H9 (cell line): ENCODE data around the gene GPR87. TPM values are rescaled to one million over a fixed set of nuclear protein-coding genes. Genes with fewer than 3 reads are reported as not detected.

Experiments used
- DNase-seq: peaks from one replicate; pipeline ENCODE4 v3.0.0-alpha.2; 2017
- H2AFZ ChIP-seq: one replicate; pipeline ENCODE4 v1.6.1; 2013; ENCODE audit warnings: mild to moderate bottlenecking, low read length, control low read depth, moderate library complexity
- H2AK5ac ChIP-seq: 2 replicates; pipeline ENCODE4 v1.6.1; 2013; ENCODE audit warnings: low read length, control low read depth, mixed read lengths; ENCODE audit not compliant: insufficient read length
- H2BK120ac ChIP-seq: one replicate; pipeline ENCODE4 v1.6.1; 2013; ENCODE audit warnings: low read depth, mild to moderate bottlenecking, low read length, control low read depth, inconsistent platforms; ENCODE audit not compliant: poor library complexity, severe bottlenecking
- H2BK12ac ChIP-seq: 2 replicates; pipeline ENCODE4 v1.6.1; 2013; ENCODE audit warnings: low read length, control low read depth, mixed read lengths, low read depth; ENCODE audit not compliant: insufficient read length
- H2BK15ac ChIP-seq: 2 replicates; pipeline ENCODE4 v1.6.1; 2013; ENCODE audit warnings: low read depth, low read length, control low read depth
- H2BK20ac ChIP-seq: one replicate; pipeline ENCODE4 v1.6.1; 2013; ENCODE audit warnings: low read depth, mild to moderate bottlenecking, low read length, control low read depth, inconsistent platforms; ENCODE audit not compliant: poor library complexity, severe bottlenecking
- H2BK5ac ChIP-seq: 2 replicates; pipeline ENCODE4 v1.6.1; 2013; ENCODE audit warnings: low read length, control low read depth, mixed read lengths; ENCODE audit not compliant: insufficient read length
- H3K14ac ChIP-seq: 2 replicates; pipeline ENCODE4 v1.6.1; 2013; ENCODE audit warnings: low read length, control low read depth; ENCODE audit not compliant: insufficient read depth
- H3K18ac ChIP-seq: 2 replicates; pipeline ENCODE4 v1.6.1; 2013; ENCODE audit warnings: low read depth, mild to moderate bottlenecking, mixed read lengths, low read length, control low read depth; ENCODE audit not compliant: insufficient read length
- H3K23ac ChIP-seq: 2 replicates; pipeline ENCODE4 v1.6.1; 2013; ENCODE audit warnings: low read length, control low read depth, mixed read lengths, low read depth; ENCODE audit not compliant: insufficient read length
- H3K23me2 ChIP-seq: 2 replicates; pipeline ENCODE4 v1.6.1; 2013; ENCODE audit warnings: low read depth, mild to moderate bottlenecking, mixed read lengths, low read length, control low read depth; ENCODE audit not compliant: insufficient read length, poor library complexity, severe bottlenecking
- H3K27ac ChIP-seq: 2 replicates; pipeline ENCODE4 v1.5.1; 2013; ENCODE audit warnings: low read length, control low read depth, mixed read lengths, low read depth; ENCODE audit not compliant: insufficient read length
- H3K27me3 ChIP-seq: 2 replicates; pipeline ENCODE4 v1.6.1; 2013; ENCODE audit warnings: low read length, control low read depth, inconsistent platforms; ENCODE audit not compliant: insufficient read depth
- H3K4ac ChIP-seq: 2 replicates; pipeline ENCODE4 v1.6.1; 2013; ENCODE audit warnings: low read depth, mild to moderate bottlenecking, control low read depth, inconsistent platforms, low read length, moderate library complexity
- H3K4me1 ChIP-seq: 2 replicates; pipeline ENCODE4 v1.6.1; 2013; ENCODE audit warnings: low read length, control low read depth, inconsistent platforms; ENCODE audit not compliant: insufficient read depth
- H3K4me2 ChIP-seq: 2 replicates; pipeline ENCODE4 v1.6.1; 2013; ENCODE audit warnings: low read length, control low read depth, mixed read lengths; ENCODE audit not compliant: insufficient read length, insufficient read depth
- H3K56ac ChIP-seq: 2 replicates; pipeline ENCODE4 v1.6.1; 2013; ENCODE audit warnings: low read depth, mild to moderate bottlenecking, mixed read lengths, low read length, control low read depth; ENCODE audit not compliant: insufficient read length
- H3K79me1 ChIP-seq: 2 replicates; pipeline ENCODE4 v1.6.1; 2013; ENCODE audit warnings: low read depth, mild to moderate bottlenecking, moderate library complexity, low read length, control low read depth, inconsistent platforms; ENCODE audit not compliant: insufficient read depth, poor library complexity, severe bottlenecking
- H3K79me2 ChIP-seq: 2 replicates; pipeline ENCODE4 v1.6.1; 2013; ENCODE audit warnings: low read length, control low read depth, inconsistent platforms; ENCODE audit not compliant: insufficient read depth
- H3K9ac ChIP-seq: 2 replicates; pipeline ENCODE4 v1.6.1; 2013; ENCODE audit warnings: low read length, control low read depth, mixed read lengths; ENCODE audit not compliant: insufficient read length; ENCODE audit errors: extremely low read depth
- H3K9me3 ChIP-seq: one replicate; pipeline ENCODE4 v1.6.1; 2013; ENCODE audit warnings: low read depth, low read length, inconsistent platforms; ENCODE audit not compliant: control insufficient read depth
- H3T11ph ChIP-seq: one replicate; pipeline ENCODE4 v1.6.1; 2013; ENCODE audit warnings: mild to moderate bottlenecking, low read length, control low read depth, inconsistent platforms
- H4K20me1 ChIP-seq: one replicate; pipeline ENCODE4 v1.6.1; 2013; ENCODE audit not compliant: control insufficient read depth, insufficient read length, insufficient read depth
- H4K5ac ChIP-seq: 2 replicates; pipeline ENCODE4 v1.6.1; 2013; ENCODE audit warnings: low read depth, mild to moderate bottlenecking, mixed read lengths, low read length, control low read depth; ENCODE audit not compliant: insufficient read length
- H4K8ac ChIP-seq: replicated peaks from 2 replicates; pipeline ENCODE4 v1.6.1; 2013; ENCODE audit warnings: low read length, control low read depth, mixed read lengths, low read depth; ENCODE audit not compliant: insufficient read length
- H4K91ac ChIP-seq: 2 replicates; pipeline ENCODE4 v1.6.1; 2013; ENCODE audit warnings: low read depth, mild to moderate bottlenecking, moderate library complexity, mixed read lengths, low read length, control low read depth; ENCODE audit not compliant: insufficient read length
- H3K27ac Mint-ChIP-seq, 3 experiments: 2 replicates in 2 of 3; 3 replicates in 1 of 3; pipeline ENCODE4 v1.8.0; 2020 to 2021; ENCODE audit warnings: mixed read lengths in 3 of 3, mild to moderate bottlenecking in 1 of 3, moderate library complexity in 1 of 3
- H3K27me3 Mint-ChIP-seq: 2 replicates; pipeline ENCODE4 v1.8.0; 2021; ENCODE audit warnings: low read depth, mild to moderate bottlenecking, moderate library complexity, mixed read lengths
- H3K36me3 Mint-ChIP-seq, 3 experiments: 2 replicates in 2 of 3; 3 replicates in 1 of 3; pipeline ENCODE4 v1.8.0; 2020 to 2021; ENCODE audit warnings: low read depth in 3 of 3, mixed read lengths in 3 of 3; ENCODE audit not compliant: insufficient read depth in 1 of 3
- H3K4me1 Mint-ChIP-seq, 2 experiments: 2 replicates each; pipeline ENCODE4 v1.8.0; 2020; ENCODE audit warnings: mixed read lengths in 2 of 2
- H3K4me3 Mint-ChIP-seq, 2 experiments: 2 replicates in 1 of 2; 3 replicates in 1 of 2; pipeline ENCODE4 v1.8.0; 2020 to 2021; ENCODE audit warnings: mild to moderate bottlenecking in 2 of 2, mixed read lengths in 2 of 2, moderate library complexity in 1 of 2
- H3K9me3 Mint-ChIP-seq, 2 experiments: 2 replicates in 1 of 2; 3 replicates in 1 of 2; pipeline ENCODE4 v1.8.0; 2020; ENCODE audit warnings: mild to moderate bottlenecking in 2 of 2, mixed read lengths in 2 of 2, moderate library complexity in 1 of 2
- WGBS: extraction: QIAGEN DNeasy Blood & Tissue Kit; methylation state at CpG from one replicate; pipeline ENCODE4 v1.1.7; 2013; ENCODE audit warnings: missing lambda C conversion rate, low lambda C conversion rate, mixed read lengths; ENCODE audit not compliant: insufficient read length; ENCODE audit errors: extremely low coverage; 5-methylcytosine and 5-hydroxymethylcytosine counted together
- total RNA-seq: library from RNA; stranded (reverse); gene quantifications from 2 replicates; pipeline ENCODE4 v1.2.1, GENCODE V29; 2021
- TF ChIP-seq, protein P1 (sequence below): fragments of 200-600 bp; sonication (generic); conservative IDR thresholded peaks from 3 replicates; pipeline ENCODE4 v1.8.0; 2021; ENCODE audit warnings: antibody characterized with exemption, mild to moderate bottlenecking

The GPR87 gene
- total RNA-seq, 1 experiment from 2014 or later: 0.33 TPM

DNA sequence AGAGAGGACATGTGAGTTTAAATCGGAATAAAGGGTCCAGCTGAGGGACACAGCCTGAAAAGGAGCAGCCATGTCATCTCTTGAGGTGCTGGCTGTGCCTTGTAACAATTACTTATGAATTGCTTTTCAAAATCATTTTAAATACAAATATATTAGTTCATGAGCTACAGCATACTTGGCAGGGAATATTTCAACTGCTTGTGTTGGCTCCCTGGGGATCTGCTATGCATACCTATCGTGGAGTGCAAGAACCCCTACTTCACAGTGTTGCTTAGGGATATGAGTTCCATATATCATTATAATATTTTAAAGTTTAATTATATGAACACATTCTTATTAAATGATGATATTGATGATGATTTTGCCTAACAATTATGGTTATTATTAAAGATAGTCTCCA is 19.2 kb downstream of the GPR87 start:
- H2BK120ac ChIP-seq: no peak overlapping the region
- no peak overlapping the region for H3K4me3 Mint-ChIP-seq
- no peak for DNase-seq
- H3K4ac ChIP-seq: no peak overlapping the region
- no peaks in the 10 kb centered on the region for H4K20me1 ChIP-seq
- no peak overlapping the region for H2BK5ac ChIP-seq
- H2BK20ac ChIP-seq: no peak overlapping the region
- H3K23me2 ChIP-seq: no peaks in the 10 kb centered on the region
- no peak overlapping the region for H2AFZ ChIP-seq
- no peaks in the 10 kb centered on the region for H3K9me3 Mint-ChIP-seq
- no peak overlapping the region for H2BK12ac ChIP-seq
- H3K9ac ChIP-seq: no peak overlapping the region
- peaks cover 8 to 14% of the 10 kb centered on the region in 2 experiments for H3K4me1 Mint-ChIP-seq
- no peak overlapping the region for H3T11ph ChIP-seq
- H3K27ac ChIP-seq: no peak overlapping the region
- H3K36me3 Mint-ChIP-seq: no peaks in the 10 kb centered on the region
- H3K23ac ChIP-seq: no peak overlapping the region
- no CpG with 5 or more reads among the region's 2 CpGs for WGBS
- H3K79me1 ChIP-seq: no peaks in the 10 kb centered on the region
- H3K27me3 Mint-ChIP-seq: no peaks in the 10 kb centered on the region
- H3K4me2 ChIP-seq: no peak overlapping the region
- H4K91ac ChIP-seq: no peak overlapping the region
- H3K27me3 ChIP-seq: no peaks in the 10 kb centered on the region
- H2AK5ac ChIP-seq: no peak overlapping the region
- TF ChIP-seq, protein P1, sequence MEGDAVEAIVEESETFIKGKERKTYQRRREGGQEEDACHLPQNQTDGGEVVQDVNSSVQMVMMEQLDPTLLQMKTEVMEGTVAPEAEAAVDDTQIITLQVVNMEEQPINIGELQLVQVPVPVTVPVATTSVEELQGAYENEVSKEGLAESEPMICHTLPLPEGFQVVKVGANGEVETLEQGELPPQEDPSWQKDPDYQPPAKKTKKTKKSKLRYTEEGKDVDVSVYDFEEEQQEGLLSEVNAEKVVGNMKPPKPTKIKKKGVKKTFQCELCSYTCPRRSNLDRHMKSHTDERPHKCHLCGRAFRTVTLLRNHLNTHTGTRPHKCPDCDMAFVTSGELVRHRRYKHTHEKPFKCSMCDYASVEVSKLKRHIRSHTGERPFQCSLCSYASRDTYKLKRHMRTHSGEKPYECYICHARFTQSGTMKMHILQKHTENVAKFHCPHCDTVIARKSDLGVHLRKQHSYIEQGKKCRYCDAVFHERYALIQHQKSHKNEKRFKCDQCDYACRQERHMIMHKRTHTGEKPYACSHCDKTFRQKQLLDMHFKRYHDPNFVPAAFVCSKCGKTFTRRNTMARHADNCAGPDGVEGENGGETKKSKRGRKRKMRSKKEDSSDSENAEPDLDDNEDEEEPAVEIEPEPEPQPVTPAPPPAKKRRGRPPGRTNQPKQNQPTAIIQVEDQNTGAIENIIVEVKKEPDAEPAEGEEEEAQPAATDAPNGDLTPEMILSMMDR: no peak
- H3K18ac ChIP-seq: no peak overlapping the region
- H4K8ac ChIP-seq: no peak overlapping the region
- no peak overlapping the region for H3K56ac ChIP-seq
- H3K27ac Mint-ChIP-seq: no peak overlapping the region
- H3K79me2 ChIP-seq: no peaks in the 10 kb centered on the region
- H3K9me3 ChIP-seq: no peaks in the 10 kb centered on the region
- H3K14ac ChIP-seq: no peak overlapping the region
- no peaks in the 10 kb centered on the region for H3K4me1 ChIP-seq
- no peak overlapping the region for H2BK15ac ChIP-seq
- no peak overlapping the region for H4K5ac ChIP-seq
